ENCODE measurements around the gene JOSD2. TPM values are rescaled to one million over a fixed set of nuclear protein-coding genes. Genes with fewer than 3 reads are reported as not detected.

Gene JOSD2
- total RNA-seq, 1 experiment from 2014 or later = 17.7 TPM

DNA sequence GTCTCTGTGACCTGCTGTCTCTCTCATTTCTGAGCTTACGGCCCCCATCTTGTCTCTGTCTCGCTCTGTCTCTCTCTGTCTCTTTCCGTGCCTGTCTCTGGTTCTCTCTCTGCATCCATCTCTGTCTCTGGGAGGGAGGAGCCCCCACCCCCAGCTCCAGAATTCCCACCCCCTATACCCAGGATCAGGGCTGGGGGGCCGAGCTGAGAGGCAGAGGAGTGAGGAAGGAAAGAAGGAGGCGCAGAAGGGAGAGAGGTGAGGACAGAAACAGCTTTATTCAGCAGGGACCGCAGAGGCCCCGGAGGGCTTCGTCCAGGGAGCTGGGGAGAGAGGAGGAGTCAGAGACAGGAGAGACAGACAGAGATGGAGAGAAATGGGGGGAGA is 14.0 kb downstream of the JOSD2 start:
- peak overlapping the region; percentile 52 for H3K27ac ChIP-seq
- H3K9me3 ChIP-seq (replicated peaks) = no peaks in the 10 kb centered on the region
- H3K36me3 ChIP-seq = no peaks in the 10 kb centered on the region
- peak overlapping the region; percentile 69 for H3K4me3 ChIP-seq
- H3K27me3 ChIP-seq = no peaks in the 10 kb centered on the region
- peak in 1 of 2 experiments; percentile 58 for DNase-seq
- H3K4me1 ChIP-seq = peaks cover 21% of the 10 kb centered on the region

DNA sequence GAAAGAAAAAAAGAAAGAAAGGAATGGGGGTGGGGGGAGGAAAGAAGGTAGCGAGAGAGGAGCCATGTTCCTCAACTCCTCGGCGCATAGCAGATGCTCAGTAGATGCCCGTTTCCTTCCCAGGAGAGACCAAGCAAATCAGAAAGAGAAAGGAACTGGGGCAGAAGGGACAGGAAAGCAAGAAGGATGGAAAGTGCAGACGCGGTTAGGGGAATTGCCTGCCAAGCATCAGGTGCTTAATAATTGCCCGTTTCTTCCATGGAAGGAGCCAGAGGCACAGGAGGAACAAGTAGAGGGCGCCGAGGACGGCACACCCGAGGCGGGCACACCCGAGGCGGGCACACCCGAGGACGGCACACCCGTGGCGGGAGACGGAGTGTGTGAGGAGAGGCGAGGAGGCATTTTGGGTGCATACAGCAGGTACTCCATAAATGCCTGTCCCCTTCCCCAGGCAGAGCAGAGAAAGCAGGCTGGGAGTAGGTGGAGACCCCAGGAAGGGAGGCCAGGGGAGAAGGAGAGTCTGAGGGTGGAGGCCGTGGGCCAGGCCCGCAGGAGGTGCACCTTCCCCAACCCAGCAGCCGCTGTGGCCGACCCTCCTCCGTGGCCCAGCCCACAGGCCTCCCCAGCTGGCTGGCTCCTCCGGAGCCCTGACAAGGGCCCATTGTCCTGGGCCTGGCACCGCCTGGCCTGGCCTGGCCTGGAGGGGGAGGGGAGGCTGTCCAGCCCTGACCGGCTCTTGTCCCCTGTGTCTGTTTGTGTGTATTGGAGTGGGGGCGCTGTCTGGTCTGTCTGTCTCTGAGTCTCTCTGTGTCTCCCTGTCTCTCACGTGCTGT is 14.6 kb downstream of the JOSD2 start:
- DNase-seq = peak; percentile 90 to 93
- Histone ChIP-seq H3K27me3 (no peaks in the 10 kb centered on the region), H3K27ac (peak overlapping the region; percentile 52), H3K9me3 (replicated peaks) (no peaks in the 10 kb centered on the region), H3K36me3 (no peaks in the 10 kb centered on the region), H3K4me1 (peaks cover 21% of the 10 kb centered on the region), H3K4me3 (peak overlapping the region; percentile 69)

DNA sequence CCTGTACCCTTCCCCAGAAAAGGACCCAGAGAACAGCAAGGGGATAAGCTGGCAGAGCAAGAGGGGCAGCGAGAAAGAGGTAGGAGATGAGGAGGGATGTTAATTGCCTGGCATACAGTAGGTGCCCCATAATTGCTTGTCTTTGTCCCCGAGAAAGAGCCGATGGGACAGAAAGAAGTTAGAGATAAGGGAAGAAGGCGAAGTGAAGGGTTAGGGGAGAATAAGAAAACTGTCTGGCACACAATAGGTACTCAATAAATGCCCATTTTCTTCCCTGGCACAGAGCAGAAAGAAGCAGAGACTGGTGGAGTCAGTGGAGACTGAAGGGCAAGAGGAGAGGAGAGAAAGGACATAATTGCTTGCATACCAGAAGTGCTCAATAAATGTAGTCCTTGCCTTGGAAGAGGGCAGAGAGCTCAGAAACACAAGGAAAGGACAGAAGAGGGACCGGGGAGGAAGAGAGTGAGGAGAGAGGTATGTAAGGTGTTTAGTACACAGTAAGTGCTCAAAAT is 15.9 kb downstream of the JOSD2 start:
- Histone ChIP-seq H3K4me1 (peaks cover 24% of the 10 kb centered on the region), H3K36me3 (no peaks in the 10 kb centered on the region), H3K9me3 (replicated peaks) (no peaks in the 10 kb centered on the region), H3K27me3 (no peaks in the 10 kb centered on the region), H3K27ac (no peak overlapping the region), H3K4me3 (no peak overlapping the region)
- DNase-seq = no peak

DNA sequence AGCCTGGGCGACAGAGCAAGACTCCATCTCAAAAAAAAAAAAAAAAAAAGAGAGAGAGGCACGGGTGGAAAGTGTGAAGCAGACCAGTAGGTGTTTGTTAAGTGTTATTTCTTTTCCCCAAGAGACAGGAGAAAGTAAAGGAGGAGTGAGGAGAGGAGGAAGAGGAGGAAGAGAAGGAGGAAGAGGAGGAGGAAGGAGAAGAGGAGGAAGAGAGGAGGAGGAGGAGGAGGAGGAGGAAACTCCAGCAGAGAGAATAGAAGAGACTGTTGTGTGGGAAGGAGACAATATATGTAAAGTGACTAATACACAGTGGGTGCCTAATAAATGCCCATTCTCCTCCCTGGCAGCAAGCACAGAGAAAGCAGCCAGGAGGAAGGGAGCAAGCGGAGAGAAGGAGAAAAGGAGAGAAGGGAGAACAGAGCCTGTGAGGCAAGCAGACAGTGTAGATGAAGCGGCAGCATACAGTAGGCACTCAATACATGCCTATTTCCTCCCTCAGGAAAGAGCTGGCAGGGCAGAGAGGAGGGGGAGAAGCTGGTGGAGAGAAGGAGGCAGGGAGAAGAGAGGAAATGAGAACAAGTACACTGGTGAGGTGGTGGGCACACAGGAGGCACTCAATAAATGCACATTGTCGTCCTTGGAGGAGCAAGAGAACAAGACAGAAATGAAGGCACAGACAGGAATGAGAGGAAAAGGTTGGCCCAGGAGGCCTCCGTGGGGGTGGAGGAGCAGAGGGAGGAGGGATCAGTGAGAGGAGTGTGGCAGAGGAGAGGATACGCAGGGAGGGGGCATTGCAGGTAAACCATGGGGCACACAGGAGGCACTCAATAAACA is 16.6 kb downstream of the JOSD2 start:
- H3K27ac ChIP-seq = no peak overlapping the region
- H3K4me1 ChIP-seq = peaks cover 29% of the 10 kb centered on the region
- H3K36me3 ChIP-seq = no peaks in the 10 kb centered on the region
- H3K4me3 ChIP-seq = no peak overlapping the region
- H3K27me3 ChIP-seq = no peaks in the 10 kb centered on the region
- DNase-seq = no peak
- no peaks in the 10 kb centered on the region for H3K9me3 ChIP-seq (replicated peaks)

DNA sequence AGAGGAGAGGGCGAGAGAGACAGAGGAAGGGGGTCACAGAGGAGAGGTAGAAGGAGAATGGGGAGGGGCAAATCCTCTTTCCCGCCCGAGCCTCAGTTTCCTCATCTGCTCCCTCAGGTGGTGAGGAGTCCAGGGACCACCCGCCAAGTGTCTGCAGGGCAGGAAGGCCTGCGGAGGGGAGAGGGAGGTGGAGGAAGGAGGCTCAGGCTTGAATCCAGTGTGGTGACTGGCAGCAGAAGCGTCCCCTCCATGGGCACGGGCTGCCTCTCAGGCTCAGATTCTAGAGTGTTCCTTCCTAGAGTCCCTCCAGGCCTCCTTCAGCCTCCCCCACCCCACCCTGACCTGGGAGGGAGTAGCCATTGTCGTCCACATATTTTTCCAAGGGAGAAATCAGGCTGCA is 17.8 kb downstream of the JOSD2 start:
- no peaks in the 10 kb centered on the region for H3K27me3 ChIP-seq
- no peak overlapping the region for H3K27ac ChIP-seq
- no peak for DNase-seq

DNA sequence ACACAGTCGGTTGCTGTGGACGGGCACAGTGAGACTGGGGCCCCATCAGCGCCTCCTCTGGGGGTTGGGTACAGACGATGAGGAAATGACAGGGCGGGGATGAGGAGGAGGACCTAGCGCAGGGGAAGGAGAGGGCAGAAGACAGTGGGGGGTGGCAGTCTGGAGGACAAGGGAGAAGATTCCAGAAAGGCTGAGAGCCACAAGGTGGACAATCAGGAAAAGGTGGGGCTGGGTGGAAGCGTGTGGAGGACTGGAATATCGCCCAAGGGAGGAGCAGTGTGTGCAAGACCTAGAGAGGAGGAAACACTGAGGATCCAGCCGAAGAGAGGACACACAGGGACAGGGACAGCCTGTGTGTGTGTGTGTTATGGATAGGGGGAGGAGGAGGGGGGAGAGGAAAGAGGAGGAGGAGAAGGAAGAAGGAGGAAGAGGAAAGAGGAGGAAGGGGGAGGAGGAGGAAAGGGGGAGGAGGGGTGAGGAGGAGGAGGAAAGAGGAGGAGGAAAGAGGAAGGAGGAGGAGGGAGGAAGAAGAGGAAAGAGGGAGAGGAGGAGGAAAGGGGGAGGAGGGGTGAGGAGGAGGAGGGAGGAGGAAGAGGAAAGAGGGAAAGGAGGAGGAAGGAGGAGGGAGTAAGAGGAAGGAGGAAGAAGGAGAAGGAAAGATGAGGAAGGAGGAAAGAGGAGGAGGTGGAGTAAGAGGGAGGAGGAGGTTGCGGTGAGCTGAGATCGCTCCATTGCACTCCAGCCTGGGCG is 18.5 kb downstream of the JOSD2 start:
- no peaks in the 10 kb centered on the region for H3K27me3 ChIP-seq
- peak in 1 of 2 experiments; percentile 46 for DNase-seq
- no peaks in the 10 kb centered on the region for H3K9me3 ChIP-seq (replicated peaks)
- peaks cover 34% of the 10 kb centered on the region for H3K4me1 ChIP-seq
- H3K27ac ChIP-seq = no peak overlapping the region
- H3K4me3 ChIP-seq = no peak overlapping the region
- peaks cover 4% of the 10 kb centered on the region for H3K36me3 ChIP-seq

More for the DNA sequence above, 17.8 kb downstream of the JOSD2 start:
- no peaks in the 10 kb centered on the region for H3K36me3 ChIP-seq
- H3K9me3 ChIP-seq (replicated peaks) = no peaks in the 10 kb centered on the region
- peaks cover 34% of the 10 kb centered on the region for H3K4me1 ChIP-seq
- H3K4me3 ChIP-seq = no peak overlapping the region

DNA sequence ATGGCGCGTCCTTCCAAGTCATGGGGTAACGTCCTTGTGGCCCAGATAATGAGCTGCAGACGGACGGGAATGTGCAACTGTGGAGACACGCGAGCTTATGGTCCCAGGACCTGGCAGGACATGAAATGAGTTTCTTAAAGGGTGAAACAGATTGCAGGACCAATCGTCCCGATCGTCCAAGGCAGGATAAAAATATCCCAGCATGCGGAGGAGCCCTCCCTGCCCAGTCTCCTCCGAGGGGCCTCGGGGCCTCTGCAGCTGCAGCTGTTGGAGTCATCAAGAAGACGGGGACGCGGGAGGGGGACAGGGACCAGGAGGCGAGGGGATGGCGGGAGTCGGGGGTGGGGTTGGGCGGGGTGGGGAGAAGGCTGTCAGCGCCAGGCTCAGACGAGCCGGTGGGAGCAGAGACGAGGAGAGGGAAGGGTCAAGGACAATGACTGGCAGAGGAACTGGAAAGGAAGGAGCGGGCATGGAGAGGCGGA is 20.0 kb downstream of the JOSD2 start:
- H3K36me3 ChIP-seq = peaks cover 19% of the 10 kb centered on the region

DNA sequence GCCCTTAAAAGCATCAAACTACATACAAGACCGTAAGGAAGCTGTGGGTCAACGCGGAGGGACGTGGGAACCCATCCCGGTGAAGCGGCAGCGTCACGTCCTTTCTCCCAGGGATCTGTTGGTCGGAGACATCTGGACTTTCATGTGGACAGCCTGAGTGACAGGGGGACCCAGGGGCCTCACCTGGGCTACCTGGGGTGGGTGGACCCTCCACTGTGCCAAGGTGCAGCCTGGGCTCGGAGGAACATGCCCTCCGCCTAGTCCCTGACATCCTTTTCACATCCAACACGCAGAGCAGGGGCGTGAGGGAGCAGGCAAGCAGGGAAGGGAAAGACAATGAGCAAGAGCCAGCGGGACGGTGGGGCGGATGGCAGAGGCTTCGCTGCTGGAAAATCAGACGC is 20.6 kb downstream of the JOSD2 start:
- H3K4me1 ChIP-seq = peaks cover 28% of the 10 kb centered on the region
- peaks cover 22% of the 10 kb centered on the region for H3K36me3 ChIP-seq
- peak; percentile 42 to 51 for DNase-seq
- no peaks in the 10 kb centered on the region for H3K27me3 ChIP-seq
- peak overlapping the region; percentile 86 for H3K27ac ChIP-seq
- H3K4me3 ChIP-seq = peak overlapping the region; percentile 44
- H3K9me3 ChIP-seq (replicated peaks) = no peaks in the 10 kb centered on the region

More for the DNA sequence above, 20.0 kb downstream of the JOSD2 start:
- peak overlapping the region; percentile 44 for H3K4me3 ChIP-seq
- no peaks in the 10 kb centered on the region for H3K9me3 ChIP-seq (replicated peaks)
- peaks cover 29% of the 10 kb centered on the region for H3K4me1 ChIP-seq
- H3K27ac ChIP-seq = peak overlapping the region; percentile 86
- no peaks in the 10 kb centered on the region for H3K27me3 ChIP-seq
- DNase-seq = peak; percentile 95 to 97

DNA sequence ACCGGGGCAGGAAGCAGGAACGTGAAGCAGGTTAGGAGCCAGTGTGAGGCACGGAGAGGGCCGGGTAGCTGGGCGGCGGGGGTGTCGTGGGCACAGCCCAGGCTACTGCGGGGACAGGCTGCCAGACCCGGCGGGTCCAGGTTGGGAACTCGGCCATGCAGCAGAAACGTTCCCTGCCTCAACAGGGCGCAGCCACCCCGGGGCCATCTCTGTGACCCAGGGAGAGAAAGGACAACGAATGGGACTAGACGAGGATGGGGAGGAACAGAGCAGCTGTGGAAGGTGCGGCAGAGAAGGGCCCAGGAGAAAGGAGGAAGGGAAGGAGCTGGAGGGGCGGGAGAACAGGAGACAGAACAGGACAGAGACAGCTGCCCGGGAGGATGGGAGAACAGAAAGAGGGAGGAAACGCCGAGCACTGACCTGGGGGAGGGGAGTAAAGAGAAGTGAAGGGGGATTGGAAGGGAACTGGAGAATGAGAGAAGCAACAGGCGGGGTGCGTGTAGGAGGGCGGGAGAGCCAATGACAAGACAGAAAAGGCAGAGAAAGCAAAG is 21.5 kb downstream of the JOSD2 start:
- H3K36me3 ChIP-seq = peaks cover 22% of the 10 kb centered on the region
- H3K27ac ChIP-seq = peak overlapping the region; percentile 86
- H3K4me3 ChIP-seq = peak overlapping the region; percentile 28; the same call in 1 of the 2 replicates
- H3K9me3 ChIP-seq (replicated peaks) = no peaks in the 10 kb centered on the region
- no peaks in the 10 kb centered on the region for H3K27me3 ChIP-seq
- peaks cover 28% of the 10 kb centered on the region for H3K4me1 ChIP-seq
- DNase-seq = peak; percentile 95 to 98

DNA sequence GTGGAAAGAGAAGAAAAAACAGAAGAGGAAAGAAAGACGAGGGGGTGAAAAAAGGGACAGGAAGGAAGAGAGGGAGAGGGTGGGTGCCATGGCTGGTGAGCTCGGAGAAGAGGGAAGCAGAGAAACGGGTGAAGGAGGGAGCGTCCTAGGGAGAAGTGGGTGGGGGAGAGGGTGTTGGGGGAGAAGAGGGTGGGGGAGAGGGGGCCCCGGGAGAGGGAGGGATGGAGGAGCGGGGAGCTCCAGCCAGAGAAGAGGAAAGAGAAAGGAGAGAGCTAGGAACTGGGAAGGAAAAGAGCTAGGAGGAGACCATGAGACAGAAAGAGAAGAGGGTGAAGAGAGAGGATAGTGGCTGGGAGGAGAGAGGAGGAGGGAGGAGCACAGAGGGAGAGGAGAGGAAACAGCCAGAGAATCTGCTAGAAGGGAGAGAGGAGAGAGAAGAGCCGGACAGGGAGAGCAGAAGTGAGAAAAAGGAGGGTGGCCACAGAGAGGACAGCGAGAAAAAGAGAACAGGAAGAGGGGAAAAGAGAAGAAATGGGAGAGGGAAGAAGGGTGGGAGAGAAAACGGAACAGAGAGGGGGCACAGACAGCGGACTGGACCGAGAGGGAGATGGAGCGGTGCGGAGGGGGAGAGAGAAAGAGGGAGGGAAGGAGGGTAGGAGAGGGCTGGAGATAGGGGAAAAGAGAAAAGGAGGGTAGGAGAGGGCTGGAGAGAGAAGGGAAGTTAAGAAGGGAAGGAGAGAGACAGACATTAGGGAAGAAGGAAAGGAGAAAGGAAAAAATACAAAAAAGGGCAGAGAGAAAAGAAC is 22.4 kb downstream of the JOSD2 start:
- Histone ChIP-seq H3K9me3 (replicated peaks) (no peaks in the 10 kb centered on the region), H3K4me3 (no peak overlapping the region), H3K27me3 (no peaks in the 10 kb centered on the region), H3K4me1 (peaks cover 28% of the 10 kb centered on the region), H3K27ac (peak overlapping the region; percentile 86), H3K36me3 (peaks cover 22% of the 10 kb centered on the region)
- DNase-seq = no peak

DNA sequence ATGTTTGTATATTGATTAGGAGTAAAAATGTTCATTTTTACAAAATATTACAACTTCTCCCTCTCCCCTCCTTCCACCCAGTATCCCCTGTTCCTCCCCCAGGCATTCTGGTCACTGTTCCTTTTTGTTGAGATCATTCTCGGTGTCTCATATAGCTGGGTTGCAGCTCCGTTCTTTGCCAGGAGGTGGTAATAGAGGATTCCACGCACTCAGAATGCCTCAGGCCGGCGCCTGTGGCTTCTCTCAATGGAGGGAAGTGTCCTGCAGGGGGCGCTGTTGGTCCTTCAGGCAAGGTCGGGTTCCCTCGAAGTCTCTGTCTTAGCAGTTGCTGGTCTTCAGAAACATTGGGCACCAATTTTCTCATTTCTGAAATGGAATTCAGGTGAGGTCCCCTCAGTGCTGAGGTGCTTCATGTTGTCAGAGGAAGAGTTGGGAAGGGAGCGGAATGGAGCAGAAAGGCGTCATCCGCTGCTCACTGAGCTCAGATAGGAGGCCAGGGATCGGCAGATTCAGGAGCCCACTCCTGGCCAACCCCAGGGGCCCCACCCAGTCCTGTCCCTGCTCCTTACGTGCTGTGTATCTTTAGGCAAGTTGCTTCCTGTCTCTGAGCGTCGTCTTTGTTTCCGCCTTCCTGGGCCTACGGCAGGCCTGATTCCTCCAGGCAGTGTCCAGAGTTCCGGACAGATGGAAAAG is 24.0 kb downstream of the JOSD2 start:
- H3K4me3 ChIP-seq = no peak overlapping the region
- peaks cover 25% of the 10 kb centered on the region for H3K4me1 ChIP-seq
- H3K27ac ChIP-seq = no peak overlapping the region
- H3K27me3 ChIP-seq = no peaks in the 10 kb centered on the region
- peak; percentile 81 to 82 for DNase-seq
- no peaks in the 10 kb centered on the region for H3K9me3 ChIP-seq (replicated peaks)
- peaks cover 22% of the 10 kb centered on the region for H3K36me3 ChIP-seq

DNA sequence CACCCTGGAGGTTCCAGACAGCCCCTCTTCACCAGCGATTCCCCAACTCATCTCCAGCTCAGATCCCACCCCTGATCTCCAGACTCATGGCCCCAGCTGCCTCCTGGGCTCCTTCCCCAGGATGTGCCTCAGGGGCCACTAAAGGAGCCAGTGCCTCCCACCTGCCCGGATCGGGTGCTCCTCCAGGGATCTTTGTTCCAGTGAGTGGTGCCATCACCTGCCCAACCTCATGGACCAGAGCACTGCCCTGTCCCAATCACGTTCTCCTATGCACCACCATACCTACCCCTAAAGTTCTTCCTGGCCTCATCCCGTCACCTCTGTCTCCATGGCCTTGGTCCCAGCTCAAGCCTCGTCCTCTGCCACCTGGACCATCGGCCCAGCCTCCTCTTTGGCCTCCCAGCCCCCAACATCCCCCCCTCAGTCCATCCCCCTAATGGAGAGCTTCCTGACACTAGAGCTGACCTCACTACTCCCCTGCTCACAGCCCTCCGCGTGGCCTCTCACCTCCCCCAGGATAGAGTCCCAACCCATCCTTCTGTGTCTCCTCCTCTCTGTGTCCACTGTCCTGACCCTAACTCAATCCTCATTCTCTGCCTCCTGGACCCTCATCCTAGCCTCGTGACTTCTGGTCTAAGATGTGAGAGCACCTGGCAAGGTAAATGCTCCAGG is 25.6 kb downstream of the JOSD2 start:
- DNase-seq = no peak
- no peak overlapping the region for H3K27ac ChIP-seq
- peaks cover 13% of the 10 kb centered on the region for H3K4me1 ChIP-seq
- H3K9me3 ChIP-seq (replicated peaks) = no peaks in the 10 kb centered on the region
- no peaks in the 10 kb centered on the region for H3K27me3 ChIP-seq
- H3K4me3 ChIP-seq = no peak overlapping the region
- peaks cover 22% of the 10 kb centered on the region for H3K36me3 ChIP-seq

All from SJCRH30 (cell line).